Fibroblast of skin of scalp (primary cell): ENCODE data around the gene KIAA0930. TPM values are rescaled to one million over a fixed set of nuclear protein-coding genes. Genes with fewer than 3 reads are reported as not detected.
A peak's percentile ranks its signal among the peaks of the same experiment; 100 is the strongest.
"Not testable (repeated sequence)": the region's sequence is repeated elsewhere in the genome, so short reads cannot be mapped to it uniquely, and the experiment has no call there.

ENCODE experiments used
- DNase-seq: peaks from one replicate; pipeline ENCODE4 v3.0.0-alpha.2; 2013
- polyA plus RNA-seq, 2 experiments: library from polyadenylated mRNA; unstranded; fragments of 120-200 nt; gene quantifications; one replicate each; pipeline ENCODE4 v1.2.1, GENCODE V29; 2013; ENCODE audit not compliant: insufficient read length in 2 of 2

Gene KIAA0930
- polyA plus RNA-seq (2013, experiment 1 of 2; ENCODE audit: insufficient read length), result 40.8 TPM
- 40.6 TPM for polyA plus RNA-seq (2013, experiment 2 of 2; ENCODE audit: insufficient read length)

DNA sequence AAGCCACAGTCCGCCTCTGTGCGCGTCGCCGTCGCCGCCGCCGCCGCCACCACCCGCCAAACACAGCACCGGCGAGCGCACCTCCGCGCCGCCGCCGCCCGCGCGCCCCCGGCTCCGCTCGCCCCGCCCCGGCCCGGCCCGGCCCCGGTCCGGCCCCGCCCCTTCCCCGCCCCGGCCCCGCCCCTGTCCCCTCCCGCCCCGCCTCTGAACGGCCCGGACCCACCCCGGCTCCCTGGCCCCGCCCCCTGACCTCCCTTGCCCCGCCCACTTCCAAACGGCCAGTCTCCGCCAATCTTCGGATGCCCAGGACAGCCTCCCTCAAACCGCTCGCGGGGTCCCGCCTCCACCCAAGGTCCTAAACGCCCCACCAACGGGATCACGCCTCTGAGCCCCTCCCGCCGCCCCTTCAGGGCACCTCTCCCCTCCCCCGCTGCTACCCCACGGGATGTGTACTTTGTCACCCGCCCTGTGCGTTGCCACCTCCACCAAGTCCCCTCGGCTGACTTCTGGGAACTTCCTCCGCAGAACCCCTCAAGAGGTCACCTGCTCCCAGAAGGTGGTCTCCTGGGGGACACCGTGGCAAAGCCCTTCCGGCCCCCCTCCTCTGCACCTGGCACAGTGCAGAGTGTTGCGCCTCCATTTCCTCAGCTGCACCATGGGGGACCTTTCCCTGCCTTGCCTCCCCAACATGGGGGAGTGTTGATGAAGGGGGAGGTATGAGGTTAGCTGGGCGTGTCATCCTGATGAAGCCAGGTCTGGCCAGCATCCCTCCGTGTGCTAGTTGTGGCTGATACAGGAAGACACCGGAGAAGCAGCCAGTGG is at the start of gene KIAA0930:
Gene KIAA0930 (minus strand): TSS at position 85 of the 822 bp plus-strand sequence. CDS start 191 bp downstream, outside the sequence.
- peak; percentile 75 for DNase-seq

DNA sequence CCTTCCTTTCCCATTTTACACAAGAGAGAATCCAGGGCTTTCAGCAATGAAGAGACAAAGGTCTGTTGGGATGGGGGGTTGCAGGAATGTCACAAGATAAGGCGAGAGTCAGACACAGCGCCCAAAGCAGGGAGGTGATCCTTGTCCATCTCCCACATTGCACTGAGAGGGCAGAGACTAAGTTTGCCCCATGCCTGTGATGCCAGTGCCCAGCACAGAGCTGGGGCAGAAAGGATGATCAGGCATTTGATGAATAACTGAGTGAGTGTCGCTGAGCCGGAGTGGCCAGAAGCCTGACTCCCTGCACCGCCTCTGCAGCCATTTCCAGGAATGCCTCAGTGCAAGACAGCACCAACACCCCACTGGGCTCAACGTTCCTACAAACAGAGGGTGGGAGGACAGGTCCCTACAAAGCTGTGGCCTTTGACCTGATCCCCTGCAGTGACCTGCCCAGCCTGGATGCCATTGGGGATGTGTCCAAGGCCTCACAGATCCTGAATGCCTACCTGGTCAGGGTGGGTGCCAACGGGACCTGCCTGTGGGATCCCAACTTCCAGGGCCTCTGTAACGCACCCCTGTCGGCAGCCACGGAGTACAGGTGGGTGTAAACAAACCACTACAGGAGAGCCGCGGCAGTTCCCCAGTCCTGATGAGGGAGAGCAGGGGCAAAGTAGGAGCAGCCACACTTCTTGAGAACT is 46.3 kb upstream of the KIAA0930 start:
- DNase-seq, result no peak

DNA sequence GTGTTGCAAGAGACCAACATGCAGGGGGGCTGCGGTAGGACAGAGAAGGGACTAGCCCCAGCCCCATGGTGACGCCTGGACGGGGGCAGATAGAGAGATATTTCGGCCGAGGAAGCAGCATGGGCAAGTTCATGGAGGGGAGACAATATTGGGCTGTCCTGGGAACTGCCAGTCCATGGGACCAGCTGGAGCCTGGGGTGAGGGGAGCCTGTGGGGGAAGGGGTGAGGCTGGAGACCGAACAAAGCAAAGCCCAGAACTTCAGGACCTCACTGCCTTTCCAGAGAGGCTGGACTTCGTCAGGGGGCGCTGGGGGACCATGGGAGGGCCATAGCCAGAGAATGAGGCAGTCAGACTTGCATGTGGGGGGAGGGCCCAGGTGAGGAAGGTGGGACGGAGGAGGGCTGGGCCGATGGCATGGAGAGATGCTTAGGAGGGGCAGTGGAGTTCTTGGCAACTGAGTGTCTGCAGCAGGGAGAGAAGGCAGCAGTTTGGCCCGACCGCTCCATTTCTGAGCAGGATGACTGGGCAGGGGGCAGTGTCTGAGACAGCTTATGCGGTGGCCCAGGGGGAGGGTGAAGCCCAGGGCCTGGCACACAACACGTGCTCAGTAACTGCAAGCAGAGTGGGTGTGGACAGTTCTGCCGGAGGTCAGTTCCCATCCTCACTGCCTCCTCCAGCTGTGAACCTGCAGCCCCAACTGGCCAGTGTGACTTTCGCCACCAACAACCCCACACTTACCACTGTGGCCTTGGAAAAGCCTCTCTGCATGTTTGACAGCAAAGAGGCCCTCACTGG is 44.8 kb upstream of the KIAA0930 start:
- no peak for DNase-seq

DNA sequence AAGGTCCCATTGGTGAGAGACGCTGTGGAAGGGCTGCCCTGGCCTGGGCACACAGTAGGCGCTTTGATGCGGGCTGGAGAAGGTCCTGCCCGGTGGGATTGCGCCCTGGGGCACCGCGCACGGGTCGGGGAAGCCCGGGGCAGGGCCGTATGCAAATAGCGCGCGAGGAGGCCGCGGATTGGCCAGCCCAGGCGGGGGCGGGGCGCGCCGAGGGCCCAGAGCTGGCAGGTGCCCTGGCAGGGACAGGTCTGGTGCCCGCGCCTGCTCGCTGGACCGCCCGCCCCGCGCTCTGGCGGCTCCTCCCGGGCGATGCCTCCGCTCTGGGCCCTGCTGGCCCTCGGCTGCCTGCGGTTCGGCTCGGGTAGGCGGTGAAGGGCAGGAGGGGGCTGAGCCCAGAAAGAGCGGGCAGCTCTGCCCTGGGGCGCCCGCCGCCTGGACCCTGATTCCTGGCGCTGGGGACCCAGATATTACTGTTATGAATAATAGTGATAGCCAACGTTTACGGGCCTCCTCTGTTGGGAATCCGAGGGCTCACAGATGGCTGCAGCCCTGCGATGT is 44.1 kb upstream of the KIAA0930 start, which contains the start of gene UPK3A:
Gene UPK3A (plus strand): TSS at position 245 of the 558 bp plus-strand sequence. CDS start 65 bp downstream, at position 310.
- DNase-seq, result no peak

DNA sequence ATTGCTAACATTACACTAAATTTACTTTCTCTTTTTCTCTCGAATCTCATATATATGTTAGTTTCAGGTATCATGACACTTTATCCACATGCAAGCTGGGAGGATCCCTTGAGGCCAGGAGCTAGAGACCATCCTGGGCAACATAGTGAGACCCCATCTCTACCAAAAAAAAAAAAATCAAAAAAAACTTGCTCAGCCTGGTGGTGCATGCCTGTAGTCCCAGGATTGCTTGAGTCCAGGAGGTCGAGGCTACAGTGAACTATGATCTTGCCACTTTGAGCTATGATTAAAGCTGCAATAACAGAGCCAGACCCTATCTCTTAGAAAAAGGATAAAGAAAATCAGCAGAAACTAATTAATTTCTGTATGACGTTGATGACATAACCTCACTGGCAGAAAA is 40.3 kb upstream of the KIAA0930 start:
- no peak for DNase-seq

DNA sequence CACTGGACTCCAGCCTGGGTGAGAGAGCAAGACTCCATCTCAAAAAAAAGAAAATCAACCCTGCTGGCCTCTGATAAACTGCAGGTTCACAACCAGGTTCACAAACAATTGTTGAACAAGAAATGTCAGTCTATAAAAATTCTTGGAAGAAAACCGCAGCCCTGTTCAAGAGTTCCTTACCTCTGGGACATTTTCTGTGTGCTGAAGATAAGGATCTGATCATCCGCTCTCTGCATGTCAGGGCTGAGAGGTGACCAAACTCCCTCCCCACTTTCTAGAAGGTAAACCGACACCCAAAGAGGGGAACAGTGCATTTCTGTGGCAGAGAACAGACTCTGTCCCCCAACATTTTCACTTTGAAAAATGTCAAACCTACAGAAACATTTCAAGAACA is 39.9 kb upstream of the KIAA0930 start:
- DNase-seq, result no peak

DNA sequence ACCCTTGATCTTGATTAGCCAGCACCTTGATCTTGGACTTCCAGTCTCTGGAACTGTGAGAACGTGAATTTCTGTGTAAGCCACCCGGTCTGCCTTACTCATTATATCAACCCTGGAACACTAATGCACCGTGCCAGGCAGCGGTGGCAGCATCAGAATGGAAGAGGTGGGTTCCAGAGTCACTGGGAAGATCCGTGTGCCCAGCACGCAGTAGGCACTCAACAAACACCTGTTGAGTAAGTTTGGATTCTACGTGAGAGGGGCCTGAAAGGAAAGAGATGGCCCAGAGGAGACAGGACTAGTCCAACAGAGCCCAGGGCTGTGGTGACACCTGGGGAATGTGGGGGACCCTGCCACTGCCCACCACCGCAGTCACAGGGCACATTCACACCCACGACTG is 37.4 kb upstream of the KIAA0930 start:
- DNase-seq, result no peak

DNA sequence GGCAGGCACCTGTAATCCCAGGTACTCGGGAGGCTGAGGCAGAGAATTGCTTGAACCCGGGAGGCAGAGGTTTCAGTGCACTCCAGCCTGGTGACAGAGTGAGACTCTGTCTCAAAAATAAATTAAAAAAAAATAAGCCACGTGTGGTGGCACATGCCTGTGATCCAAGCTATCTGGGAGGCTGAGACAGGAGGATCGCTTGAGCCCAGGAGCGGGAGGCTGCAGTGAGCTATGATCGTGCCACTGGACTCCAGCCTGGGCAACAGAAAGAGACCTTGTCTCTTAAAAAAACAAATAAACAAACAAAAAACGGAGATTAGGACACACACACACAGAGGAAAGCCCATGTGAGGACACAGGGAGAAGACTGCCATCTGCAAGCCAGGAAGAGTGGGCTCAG is 37.0 kb upstream of the KIAA0930 start:
- DNase-seq, result not testable (repeated sequence)

DNA sequence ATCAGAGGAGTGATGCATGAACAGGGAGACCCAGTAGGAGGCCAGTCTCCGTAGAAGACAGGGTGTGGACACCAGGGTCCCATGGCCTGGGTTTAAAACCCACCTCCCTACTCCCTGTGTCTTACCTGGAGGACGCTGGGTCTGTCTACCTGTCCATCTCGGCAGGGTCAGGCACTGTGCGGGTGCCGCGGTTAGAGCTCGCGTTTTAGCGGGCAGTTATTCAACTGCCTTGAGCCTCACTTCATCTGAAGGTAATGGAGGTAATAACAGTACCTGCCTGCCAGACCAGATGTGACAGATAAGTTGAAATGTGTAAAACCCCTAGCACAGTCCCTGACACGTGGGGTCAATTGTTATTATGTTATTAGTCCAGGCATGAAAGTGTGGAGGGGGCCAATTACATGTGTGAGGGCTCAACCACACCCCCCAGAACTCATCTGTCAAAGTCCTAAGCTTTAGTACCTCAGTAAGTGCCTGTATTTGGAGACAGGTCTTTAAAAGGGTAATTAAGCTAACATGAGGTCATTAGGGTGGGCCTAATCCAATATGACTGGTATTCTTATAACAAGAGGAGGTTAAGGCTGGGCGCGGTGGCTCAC is 35.9 kb upstream of the KIAA0930 start:
- DNase-seq, result no peak

DNA sequence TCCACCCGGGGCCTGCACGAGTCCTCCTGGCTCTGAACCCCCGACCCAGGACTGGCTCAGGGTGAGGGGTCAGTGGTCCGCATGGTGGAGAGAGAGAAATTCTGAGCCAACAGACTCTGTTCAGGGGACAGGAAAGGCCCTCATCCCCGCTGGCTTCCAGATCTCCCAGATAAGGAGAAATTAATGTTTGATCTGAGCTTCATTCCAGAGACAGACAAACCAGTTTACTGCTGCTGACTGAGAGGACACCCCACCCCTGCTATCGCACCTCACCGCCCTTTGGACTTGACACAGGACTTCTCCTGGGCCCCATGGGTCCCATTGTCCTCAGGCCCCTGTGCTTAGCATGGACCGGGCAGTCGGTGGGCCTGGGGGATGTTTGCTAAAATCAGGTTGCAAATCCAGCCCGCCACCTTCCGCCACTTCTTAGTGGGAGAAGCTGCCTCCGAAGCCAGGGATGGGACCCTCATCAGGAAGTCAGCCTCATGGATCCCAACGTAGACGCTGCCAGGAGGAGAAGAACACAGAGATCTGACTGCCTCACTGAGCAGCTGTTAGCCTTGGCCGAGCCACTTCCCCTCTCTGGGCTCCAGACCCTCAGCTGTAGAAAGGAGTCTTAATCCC is 32.9 kb upstream of the KIAA0930 start:
- DNase-seq, result no peak

DNA sequence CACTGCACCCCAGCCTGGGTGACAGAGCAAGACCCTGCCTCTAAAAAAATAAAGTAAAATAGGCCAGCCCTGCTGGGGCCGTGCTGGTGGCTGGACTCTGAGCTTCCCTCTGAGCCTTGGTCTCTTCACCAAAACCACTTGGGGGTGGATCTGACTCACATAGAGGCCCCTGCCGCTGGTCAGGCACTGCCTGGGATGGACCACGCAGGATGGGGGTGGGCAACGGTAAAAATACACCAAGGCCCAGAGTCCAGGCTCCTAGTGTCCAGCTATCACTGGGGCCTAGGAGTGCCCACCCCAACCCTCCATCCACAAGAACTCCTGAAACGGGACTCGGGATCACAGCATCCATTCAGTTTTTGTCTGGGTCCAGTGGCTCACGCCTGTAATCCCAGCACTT is 31.8 kb upstream of the KIAA0930 start:
- no peak for DNase-seq

DNA sequence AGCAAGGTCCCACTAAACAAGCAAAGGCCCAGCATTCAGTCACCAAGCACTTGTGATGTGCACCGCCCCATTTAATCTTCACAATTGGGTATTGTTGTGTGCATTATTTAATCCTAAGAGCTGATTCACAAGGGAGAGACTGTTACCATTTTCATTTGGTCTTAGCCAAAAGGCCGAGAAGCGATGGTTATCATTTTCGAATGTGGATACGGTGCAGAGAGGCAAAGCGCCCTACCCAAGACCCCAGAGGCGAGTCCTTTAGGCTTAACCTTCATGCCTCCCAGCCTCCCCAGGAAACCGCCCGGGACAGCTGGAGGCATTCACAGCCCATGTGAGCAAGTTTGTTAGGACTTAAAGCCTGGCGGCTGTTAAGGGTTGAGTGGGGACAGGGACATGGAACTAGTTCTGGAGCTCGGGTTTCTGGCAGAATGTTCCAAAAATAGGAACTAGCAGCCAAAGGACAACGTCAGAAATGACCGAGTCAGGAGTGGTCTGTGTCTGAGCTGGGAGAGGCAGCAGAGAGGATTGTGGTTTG is 31.0 kb upstream of the KIAA0930 start:
- no peak for DNase-seq

DNA sequence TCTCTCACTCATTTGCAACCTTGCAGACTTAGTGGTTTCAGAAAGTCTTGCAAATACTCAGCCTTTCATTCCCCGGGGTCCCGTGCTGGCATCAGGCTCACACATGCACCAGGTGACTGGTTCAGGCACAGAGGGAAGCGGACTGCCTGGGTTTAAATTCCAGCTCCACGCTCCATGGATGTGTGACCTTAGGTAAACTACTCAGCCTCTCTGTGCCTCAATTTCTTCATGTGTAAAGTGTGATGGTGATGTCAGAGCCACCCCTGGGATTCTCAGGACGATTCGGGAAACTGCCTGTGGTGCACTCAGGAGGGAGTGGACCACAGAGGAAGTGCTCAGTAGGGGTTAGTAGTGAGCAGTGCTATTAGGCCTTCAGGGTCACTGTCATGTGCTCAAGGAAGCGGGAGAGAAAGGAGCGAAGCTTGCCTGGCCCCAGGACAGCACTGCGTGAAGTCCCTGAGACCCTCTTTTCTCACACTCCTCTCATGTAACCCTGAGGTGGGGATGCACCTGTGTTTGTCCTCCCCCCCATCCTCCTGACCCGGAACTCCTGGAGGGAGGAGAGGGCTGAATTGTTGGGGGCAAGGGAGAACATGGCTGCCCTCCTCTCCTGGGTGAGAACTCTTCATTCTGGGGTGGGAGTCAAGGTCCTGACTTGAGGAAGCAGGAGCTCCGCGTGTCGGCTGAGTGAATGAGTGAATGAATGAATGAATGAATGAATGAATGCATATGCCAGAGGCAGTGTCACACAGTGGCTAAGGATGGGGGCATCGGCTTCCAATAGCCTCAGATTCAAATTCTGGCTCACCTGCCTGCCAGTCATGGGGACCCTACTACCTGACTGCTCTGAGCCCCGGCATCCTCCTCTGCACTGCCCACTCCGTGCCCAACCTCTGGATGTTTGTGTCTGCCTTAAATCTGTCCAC is 29.7 kb upstream of the KIAA0930 start:
- no peak for DNase-seq

DNA sequence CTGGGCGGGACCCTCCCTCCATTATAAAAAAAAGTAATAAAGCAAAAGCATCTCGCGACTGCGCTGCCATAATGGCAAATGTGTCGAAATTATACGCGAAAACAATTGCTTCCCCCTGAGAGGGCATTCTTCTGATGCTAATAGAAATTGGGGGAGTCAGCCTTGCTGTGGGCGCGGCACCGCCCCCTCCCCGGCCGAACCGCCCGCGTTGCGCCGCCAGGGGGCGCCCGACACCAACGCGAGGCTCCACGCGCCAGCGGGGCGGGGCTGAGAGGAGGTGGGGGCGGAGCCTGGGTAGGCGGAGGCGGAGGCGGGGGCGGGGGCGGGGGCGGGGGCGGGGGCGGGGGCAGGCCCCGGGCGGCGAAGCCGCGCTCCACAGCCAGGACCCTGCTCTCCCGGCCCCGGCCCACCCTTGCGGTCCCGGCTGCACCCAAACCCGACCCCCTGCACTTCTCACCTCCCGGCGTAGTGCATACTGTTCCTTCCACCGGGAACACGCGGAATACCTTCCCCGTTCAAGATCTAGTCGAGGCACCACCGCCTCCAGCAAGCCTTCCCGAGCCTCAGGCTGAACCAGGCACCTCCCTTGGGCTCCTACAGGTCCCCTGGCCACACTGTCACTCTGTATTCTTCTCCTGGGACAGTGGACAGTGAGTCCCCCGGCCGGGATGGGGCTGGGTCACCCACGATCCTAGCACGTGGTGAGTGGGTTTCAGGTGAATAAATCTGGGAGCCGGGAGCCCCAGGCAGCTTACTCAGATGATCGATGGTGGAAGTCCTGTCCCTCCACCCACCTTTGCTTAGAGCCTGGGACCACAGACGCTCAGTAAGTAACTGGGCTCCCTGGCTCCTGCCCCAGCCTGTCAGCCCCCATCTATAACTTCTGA is 28.5 kb upstream of the KIAA0930 start:
- peak; percentile 82 for DNase-seq

DNA sequence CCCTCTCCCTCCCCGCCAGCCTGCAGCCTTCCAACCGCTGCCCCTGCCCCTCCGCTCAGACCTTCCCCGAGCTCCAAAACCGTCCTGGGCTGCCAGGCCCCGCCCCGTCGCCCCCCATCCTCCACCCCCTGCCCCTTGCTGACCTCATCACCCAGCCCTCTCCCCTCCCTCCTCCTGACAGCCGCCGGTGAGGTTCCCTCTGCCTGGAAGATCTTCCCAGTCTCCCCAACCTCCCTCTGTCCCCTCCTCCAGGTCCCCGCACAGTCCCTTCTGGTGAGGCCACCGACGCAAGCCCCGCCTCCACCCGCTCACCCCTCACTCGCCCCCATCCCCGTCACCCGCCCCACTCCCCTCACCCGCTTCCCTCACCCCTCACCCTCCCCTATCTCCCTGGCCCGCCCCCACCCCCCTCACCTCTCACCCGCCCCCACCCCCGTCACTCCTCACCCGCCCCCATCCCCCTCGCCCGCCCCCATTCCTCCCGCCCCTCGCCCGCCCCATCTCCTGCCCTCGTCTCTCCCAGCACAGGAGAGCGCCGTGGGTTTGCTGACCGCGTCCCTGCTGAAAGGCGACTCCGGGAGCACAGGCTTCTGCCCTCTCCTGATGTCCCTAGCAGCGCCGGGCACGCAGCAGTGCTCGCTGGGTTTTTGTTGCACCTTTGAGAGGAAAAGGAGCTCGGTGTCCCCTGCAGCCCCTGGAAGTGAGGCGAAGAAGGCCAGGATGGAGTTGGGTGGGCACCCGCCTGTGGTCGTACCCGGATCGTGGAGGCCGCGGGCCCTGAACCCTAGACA is 27.7 kb upstream of the KIAA0930 start:
- peak; percentile 13 for DNase-seq

DNA sequence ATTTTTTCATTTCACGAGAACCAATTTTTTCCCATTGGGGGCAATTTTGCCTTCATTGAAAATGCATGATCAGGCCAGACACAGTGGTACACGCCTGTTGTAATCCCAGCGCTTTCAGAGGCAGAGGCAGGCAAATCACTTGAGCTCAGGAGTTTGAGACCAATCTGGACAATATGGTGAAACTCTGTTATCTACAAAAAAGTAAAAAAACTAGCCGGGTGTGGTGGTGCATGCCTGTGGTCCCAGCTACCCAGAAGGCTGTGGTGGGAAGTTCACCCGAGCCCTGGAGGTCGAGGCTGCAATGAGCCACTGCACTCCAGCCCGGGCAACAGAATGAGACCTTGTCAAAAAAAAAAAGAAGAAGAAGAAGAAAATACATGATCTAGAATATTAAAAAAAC is 24.8 kb upstream of the KIAA0930 start:
- DNase-seq, result no peak

DNA sequence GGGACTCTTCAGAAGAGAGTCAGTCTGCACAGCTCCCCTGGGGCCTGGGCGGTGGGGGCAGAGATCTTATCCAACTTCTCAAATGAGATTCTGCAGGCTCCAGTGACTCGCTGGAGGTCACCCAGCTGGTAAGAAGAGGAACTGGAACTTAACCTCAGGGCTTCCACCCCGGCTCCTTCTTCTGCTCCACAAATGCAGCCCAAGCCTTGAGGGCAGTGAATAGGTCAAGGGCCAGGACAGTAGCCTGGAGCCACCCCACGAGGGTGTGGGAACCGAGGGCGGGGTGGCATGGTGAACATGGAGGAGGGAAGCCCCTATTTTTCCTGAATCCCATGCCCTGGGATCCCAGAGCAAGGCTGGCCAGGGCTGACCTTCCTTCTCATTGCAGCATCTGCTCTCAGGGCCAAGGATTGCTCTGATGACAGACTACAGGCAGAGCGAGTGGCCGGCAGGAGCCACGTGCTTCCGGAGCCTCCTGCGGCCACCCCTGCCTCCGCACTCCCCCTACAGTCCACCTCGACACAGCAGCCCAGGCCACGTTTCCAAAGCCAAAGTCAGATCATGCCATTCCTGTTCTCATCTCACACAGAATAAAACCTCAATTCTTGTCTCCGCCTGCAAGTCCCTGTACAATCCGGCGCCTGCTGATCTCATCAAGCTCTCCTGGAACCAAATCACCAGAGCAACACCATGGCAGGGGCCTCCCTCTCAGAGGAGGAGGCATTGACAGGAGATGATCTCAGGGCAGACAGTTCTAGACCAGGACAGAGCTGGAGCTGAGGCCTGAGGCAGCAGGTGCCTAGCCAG is 23.0 kb upstream of the KIAA0930 start:
- peak; percentile 68 for DNase-seq
